HCEC 1CT (cell line): ENCODE measurements around the gene DUS3L.
A peak's percentile ranks its signal among the peaks of the same experiment; 100 is the strongest.

Experiments used
- DNase-seq: peaks from one replicate; pipeline ENCODE4 v3.0.0-alpha.2; 2017

DUS3L gene

GRCh38 chr19:5821521-5822180, 30.7 kb upstream of the DUS3L start:
- DNase-seq, result no peak

- DNase-seq, result no peak
Observed at GRCh38 chr19:5820785-5821184, 29.8 kb upstream of the DUS3L start.

- DNase-seq, result no peak
Observed at GRCh38 chr19:5818594-5818993, 27.6 kb upstream of the DUS3L start.

DNA sequence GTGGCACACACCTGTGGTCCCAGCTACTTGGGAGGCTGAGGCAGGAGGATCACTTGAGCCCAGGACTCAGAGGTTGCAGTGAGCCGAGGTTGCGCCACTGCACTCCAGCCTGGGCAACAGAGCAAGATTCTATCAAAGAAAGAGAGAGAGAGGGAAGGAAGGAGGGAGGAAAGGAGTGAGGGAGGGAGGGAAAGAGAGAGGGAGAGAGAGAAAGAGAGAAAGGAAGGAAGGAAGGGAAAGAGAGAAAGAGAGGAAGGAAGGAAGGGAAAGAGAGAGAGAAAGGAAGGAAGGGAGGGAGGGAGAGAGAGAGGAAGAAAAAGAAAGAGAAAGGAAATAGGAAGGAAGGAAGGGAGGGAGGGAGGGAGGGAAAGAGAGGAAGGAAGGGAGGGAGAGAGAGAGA, 26.3 kb upstream of the DUS3L start:
- DNase-seq, result no peak

DNA sequence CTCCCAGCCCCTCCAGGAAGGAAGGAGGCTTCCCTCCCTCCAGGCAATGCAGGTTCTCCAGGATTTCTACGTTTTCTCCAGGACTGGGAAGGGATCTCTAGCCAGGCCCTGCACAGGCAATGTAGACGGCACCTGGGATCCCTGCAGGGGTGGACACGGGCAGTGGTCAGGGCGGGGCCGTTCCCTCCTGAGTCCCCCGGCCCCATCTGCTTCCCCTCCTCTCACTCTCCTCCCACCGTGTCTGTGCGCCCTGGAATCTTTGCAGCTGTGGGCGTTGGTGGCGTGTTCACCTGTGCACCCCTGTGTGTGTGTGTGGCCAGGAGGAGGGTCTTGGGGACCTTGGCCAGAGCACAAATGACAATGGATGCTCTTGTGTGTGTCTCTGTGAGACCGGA, 23.9 kb upstream of the DUS3L start:
- DNase-seq, result no peak

- no peak for DNase-seq
Observed at GRCh38 chr19:5814123-5814851, 23.3 kb upstream of the DUS3L start.

DNA sequence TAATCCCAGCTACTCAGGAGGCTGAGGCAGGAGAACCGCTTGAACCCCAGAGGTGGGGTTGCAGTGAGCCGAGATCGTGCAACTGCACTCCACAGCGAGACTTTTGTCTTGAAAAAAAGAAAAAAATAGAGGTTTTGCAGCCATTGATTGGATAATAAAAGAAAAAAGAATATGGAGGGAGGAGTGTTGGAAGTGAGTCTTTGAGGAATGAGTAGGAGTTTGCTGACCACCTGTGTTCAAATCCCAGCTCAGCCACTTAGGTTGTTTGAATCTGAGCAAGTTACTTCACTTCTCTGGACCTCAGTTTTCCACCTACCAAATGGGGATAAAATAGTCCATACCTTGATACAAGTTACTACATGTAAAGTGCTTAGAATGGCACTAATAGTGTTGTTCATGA, 20.2 kb upstream of the DUS3L start:
- no peak for DNase-seq

DNA sequence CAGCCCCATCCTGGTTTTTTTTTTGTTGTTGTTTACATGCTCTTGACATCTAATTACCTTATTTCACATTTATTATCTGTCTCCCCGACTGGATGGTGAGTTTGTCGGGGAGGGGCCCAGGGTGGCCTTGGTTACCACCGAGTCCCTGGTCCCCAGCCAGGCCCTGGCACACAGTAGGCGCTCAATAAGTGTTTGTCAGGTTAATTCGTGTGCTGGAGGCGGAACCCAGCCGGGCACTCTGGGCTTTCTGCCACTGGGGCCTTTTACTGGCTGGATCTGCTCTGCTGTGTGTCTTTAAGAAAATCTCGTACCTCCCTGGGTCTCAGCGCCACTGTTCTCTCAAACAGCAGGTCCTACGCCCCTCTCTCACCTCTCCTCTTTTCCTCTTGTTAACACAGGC, 18.5 kb upstream of the DUS3L start:
- no peak for DNase-seq

DNA sequence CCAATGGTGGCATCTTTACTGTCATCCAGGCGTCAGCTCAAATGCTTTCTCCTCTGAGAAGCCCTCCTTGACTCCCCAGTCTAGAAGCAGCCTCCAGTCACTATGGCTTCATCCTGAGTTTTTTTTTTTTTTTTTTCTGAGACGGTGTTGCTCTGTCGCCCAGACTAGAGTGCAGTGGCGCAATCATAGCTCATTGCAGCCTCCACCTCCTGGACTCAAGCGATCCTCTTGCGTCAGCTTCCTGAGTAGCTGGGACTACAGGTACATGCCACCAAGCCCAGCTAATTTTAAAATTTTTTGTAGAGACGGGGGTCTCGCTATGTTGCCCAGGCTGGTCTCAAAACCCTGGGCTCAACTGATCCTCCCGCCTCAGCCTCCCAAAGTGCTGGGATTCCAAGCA, 18.1 kb upstream of the DUS3L start:
- no peak for DNase-seq

DNA sequence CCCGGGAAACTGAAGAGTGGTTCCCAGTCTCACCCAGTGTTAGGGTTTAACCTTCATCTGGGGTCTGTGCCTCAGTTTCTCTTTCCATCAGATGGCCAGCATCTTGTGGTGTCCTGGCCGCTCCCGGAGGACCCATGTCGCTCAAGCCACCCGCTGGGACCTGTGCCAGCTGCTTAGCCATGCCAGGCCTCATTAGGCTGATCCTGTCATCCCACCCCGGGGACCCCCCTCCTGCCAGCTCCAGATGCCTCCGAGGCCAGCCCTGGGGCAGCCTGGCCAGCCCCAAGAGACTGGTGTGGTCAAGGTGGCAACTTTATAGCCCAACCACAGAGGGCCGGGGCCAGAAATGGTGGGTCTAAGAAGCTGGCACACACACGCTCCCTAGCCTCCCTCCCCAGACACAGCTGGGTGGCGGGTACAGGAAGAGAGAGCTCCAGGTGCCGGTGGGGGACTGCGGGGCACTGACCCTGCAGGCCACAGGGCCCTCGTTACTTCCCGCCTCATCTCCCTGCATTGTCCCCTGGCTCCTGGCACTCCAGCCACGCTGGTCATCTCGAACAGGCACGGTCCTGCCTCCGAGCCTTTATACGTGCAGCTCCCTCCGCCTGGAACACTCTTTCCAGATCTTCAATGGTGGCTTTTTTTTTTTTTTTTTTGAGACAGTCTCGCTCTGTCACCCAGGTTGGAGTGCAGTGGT, 17.3 kb upstream of the DUS3L start:
- DNase-seq, result no peak

DNA sequence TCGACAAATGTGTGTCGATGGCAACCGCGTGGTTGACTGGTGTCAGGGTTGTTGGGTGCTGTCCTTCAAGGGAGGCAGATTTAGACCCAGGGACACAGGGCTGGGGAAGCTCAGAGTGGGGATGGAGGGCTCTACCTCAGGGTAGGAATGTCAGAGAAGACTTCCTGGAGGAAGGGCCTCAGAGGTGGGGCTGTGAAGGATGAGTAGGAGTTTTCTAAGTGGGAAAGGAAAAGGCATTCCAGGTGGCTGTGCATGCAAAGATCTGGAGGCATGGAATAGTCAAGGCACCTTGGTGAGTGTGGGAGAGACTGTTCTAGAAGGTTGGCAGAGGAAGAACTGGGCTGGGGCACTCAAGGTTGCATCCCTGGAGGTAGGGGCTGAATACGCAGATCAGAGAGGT, 15.9 kb upstream of the DUS3L start:
- no peak for DNase-seq

GRCh38 chr19:5806133-5806489, 15.1 kb upstream of the DUS3L start:
- no peak for DNase-seq

DNA sequence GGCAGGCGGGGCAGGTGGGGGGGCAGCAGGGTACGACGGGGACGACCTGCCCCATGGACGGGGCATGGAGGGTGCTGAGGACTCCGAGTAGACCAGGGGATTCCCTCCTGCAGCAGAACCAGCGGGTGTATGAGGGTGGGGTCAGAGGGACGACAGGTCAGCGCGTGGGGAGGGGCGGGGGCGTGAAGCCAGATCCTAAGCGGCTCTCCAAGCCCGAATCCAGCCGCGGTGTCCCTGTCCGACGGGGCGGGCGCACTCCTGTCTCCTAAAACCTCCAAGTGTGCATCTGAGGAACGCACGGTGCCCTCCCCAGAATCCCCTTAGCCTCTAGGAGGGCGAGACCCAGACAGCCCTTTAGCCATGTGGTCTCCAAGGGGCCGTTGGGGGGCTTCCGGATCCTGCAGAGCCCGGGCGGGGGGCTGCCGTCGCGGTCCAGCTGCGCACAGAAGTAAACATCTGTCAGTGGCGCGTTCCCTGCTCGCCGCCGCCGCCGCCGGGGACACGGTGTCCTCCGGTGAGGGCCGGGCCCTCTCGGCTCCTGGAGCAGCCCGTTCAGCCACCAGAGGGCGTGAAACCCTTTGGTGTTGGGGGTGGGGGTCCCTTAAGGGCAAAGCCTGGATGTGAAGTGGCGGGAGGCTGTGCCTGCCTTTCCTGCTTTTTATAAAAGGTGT, 14.6 kb upstream of the DUS3L start:
- no peak for DNase-seq

DNA sequence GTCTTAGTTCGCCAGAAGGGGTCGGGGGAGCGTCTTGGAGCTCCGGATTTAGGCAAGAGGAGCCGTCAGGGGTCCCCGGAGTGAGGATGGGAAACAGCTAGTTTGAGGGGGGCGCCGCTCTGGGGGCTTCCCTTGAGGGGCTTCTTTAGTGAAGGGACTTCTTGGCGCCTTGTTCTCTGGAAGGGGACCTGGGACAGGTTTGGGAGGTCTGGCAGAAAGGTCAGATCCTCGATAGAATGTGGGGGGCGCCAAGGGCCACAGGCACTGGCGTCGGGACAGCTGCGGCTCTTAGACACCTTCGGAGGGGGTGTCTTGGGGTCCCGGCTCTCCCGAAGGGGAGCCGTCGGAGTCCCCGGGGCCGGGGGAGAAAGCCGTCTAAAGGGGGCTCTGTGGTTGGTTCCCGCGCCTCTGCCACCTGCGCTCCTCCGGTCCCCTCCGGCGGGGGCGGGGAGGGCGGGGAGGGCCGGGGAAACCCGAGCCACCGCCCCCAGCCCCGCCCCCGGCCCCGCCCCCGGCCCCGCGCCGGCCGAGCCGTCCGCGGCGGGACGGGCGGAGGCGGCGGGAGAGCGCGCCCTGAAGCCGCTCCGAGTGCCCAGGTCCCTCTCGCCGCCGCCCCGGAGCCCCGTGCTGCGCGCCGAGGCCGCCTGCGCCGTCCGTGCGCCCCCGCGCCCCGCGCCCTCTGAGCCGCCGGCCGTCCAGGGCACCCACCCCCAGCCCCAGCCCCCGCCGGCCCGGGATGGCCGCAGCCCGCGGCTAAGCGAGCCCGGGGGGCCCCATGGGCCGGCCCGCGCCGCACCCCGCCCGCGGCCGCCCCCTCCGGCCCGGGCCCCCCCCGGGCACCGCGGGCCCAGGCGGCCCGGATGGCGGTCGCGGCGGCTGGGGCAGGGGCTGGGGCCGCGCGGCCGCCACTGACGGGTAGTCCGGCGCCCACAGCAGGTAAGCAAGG, 13.8 kb upstream of the DUS3L start, which contains the start of gene NRTN:
NRTN (plus strand) TSS at position 552 of the 946 bp plus-strand sequence. CDS start 19,099 bp downstream, outside the sequence.
- no peak for DNase-seq

- peak; percentile 76 for DNase-seq
Observed at GRCh38 chr19:5803752-5804515, 13.0 kb upstream of the DUS3L start.

DNA sequence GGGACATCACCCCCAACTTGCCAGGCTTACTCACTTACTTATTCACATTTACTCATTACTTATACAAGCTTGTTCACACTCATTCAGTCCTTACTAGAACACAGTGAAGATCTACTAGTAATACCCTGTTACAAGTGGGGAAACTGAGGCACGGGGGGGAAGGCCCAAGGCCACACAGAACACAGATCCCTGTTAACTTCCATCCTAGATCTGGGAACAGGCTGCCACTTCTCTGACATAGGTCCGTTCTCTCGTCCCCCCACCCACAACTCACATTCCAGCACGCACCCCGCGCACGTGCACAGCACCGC, 12.4 kb upstream of the DUS3L start:
- no peak for DNase-seq

GRCh38 chr19:5801796-5802619, 11.0 kb upstream of the DUS3L start:
- no peak for DNase-seq

DNA sequence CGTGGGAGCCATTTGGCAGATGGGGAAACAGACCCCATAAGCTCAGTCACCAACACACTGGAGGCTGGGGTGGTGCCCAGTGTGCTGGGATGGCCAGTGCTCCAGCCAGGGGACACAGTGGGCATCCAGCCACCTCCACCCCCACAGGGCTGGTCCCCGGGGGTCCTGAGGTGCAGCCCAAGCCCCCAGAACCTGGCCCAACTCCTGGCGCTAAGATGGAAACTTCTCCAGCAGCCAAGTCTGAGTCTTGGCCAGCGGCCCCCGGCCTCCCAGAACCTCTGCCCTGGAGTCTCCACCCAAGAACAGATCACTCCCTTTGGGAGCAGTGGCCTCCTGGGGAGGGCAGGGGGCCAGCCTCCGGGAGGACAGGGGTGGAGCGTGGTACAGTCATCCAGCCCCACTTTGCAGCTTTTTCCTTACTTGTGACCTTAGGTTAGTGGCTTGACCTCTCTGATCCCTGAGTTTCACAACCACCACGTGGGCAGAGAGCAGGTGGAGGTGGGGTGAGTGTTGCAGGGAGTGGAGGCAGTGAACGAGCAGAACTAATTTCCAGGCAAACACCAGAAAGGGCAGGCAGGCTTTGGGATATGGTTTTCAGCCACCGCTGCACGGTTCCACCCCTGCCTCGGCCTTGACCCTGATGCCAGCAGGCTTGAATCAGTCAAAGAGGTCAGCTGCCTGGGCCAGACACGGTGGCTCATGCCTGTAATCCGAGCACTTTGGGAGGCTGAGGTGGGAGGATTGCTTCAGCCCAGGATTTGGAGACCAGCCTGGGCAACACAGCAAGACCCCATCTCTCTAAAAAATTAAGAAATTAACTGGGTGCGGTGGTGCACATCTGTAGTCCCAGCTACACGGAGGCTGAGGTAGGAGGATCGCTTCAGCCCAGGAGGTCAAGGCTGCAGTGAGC, 9.7 kb upstream of the DUS3L start:
- DNase-seq, result no peak
